Activated CD8-positive, alpha-beta memory T cell treated with anti-CD3 and anti-CD28 coated beads for 48 hours (primary cell): ENCODE results near the gene GRIA4.

Experiments
- DNase-seq, 3 experiments: peaks; one replicate each; pipeline ENCODE4 v3.0.0-alpha.2; 2020; ENCODE audit warnings: low read depth in 2 of 3, low spot score in 2 of 3

The GRIA4 gene

DNA sequence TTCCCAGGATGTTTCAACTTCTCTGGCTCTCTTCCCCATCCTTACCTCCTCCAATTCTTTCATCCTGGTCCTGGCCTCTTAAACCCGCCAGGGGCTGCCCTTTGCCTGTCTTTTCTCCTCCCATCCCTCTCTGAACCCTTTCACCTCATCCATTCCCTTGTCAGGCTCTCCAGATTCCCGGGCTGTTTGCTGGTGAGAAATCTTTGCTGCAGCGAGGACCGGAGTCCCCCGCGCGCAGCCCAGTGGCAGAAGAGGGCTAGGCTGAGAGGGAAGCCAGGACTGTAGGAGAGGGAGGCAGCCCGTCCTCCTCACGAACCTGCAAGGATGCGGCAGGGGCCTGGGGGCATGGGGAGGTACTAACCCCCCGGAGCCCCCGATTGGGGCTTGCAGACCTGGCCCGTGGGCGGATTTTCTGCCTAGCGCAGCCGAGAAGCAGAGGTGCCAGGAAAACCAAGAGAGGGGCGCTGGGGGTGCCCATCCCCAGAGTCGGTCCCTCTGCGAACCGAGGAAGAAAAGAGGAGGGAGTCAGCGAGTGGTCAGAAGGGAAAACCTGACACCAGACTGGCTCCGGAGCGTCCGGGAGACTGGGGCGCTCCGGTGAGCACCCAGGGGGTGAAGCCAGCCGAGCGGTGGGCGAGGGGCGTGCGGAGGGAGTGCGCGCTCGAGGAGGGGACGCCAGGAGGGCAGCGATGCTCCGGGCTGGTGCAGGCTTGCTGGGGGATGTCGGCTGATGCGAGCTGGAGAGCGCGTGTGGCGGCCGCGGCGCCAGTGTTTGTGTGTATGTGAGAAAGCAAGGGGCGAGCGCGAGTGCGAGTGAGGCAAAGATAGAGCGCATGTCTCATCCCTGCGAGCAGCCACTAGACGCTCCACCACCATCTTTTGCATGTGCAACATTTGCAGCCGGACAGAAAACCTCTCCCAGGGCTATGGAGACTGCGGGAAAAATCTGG is at the start of gene GRIA4:
Gene GRIA4, plus strand, starts transcription at position 242 of the 950 bp plus-strand sequence. CDS start 925 bp downstream, outside the sequence.
- DNase-seq, result no peak

DNA sequence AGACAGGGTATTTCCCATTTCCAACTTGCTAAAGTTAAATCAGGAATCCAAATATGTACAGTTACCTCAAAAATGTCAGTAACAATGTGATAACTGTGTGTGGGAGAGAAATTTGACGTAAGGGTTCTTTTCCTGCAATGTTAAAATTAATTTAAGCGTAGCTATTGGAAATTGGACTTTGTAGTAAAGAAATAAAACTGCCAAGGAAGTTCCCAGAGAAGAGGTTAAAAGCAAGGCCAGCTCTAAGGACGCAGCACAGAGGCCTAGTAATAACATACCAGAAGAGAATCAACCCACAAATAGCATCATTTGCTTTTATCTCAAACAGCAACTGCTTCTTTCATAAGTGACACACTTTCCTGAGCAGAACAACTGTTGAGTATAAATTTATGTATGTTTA is 36.8 kb upstream of the GRIA4 start:
- no peak for DNase-seq

DNA sequence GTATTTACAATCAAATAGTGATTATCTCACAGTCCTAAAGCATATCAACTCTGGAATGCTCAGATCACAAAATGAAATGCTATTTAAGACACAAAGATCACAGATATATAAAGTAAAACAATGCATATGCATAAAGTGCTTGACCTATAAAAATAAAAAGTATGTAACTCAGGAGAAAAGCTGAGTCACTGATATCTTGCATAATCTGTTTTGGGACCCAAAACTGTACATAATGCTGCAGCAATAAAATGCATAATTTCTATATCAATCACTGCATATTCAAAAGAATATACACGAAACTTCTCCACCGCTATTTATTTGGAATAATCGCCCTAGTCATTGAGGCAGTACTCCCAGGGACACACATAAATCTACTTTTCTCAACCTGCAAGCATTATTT is 34.9 kb upstream of the GRIA4 start:
- no peak for DNase-seq

DNA sequence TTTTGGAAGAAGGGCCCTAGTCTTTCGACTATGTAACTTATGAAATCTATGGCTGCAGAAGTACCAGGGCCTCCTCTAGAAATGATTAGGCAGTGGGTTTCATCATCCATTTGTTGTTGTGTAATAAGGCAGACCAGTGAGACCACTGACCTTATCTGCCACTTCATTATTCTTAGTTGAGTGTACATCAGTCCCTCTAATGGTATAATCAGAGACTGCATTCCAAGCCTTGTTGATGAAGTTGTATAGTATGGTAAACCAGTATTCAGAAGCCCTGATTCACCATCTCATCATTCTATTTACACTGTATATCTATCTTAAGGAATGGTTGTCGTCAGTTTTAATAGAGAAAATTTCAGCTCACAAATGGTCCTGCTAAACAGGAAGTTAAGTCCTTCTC is 32.2 kb upstream of the GRIA4 start:
- DNase-seq, result no peak

DNA sequence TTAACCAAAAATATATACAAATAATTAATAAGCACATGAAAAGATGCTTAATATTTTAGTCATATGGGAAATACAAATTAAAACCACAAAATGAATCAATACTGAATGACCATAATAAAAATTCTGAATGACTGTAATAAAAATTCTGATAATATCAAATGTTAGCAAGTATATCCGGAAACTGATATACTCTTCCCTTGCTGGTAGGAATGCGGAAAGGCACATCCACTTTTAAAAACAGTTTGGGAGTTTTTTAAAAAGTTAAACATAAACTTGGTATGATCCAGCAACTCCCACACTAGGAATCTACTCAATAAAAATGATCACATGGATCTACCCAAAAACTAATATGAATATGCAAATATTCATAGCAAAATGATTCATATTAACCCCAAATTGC is 30.8 kb upstream of the GRIA4 start:
- DNase-seq, result no peak

DNA sequence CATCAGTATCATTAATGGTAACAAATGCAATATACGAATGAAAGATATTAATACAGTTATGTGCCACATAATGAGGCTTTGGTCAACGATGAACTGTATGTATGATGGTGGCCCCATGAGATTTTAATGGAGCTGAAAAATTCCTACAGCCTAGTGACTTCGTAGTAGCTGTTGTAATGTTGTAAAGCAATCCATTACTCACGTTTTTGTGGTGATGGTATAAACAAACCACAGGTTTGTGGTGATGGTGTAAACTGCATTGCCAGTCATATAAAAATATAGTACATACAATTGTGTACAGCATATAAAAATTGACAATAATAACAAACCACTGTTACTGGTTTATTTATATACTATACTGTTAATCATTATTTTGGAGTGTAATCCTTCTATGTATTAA is 27.4 kb upstream of the GRIA4 start:
- no peak for DNase-seq

DNA sequence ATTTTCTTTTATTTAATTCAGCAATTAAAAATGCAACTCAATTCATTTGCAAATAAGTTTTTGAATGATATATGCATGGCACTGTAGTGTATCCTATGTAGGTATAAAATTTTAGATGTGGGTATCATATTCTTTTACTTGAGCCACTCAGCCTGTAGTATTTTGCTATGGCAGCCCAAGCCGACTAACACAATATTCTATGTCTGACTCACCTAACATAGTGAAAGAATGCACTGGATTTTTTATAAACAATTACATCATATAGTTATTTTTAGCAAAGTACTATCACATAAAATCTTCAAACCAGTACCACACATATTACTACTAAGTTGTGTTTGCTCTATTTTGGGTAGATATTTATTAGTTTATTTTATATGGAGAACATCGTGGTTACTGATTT is 21.9 kb upstream of the GRIA4 start:
- no peak for DNase-seq

DNA sequence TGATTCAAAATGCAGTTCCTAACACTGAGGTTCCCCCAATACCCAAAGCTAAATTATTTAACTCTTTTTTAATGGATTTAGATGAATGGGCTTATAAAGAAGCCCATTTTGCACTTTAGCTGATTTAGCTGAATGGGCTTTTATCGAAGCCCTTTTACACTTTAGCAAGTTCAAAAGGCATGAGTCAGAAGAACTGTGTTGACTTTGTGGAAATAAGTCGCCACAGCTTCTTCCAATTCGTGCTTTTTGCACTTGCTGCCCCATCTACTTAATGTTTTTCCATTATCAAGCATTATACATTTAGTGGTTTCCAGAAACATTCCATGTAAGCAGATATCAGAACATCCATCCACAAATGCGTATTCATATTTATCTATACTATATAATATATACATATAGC is 20.5 kb upstream of the GRIA4 start:
- no peak for DNase-seq

DNA sequence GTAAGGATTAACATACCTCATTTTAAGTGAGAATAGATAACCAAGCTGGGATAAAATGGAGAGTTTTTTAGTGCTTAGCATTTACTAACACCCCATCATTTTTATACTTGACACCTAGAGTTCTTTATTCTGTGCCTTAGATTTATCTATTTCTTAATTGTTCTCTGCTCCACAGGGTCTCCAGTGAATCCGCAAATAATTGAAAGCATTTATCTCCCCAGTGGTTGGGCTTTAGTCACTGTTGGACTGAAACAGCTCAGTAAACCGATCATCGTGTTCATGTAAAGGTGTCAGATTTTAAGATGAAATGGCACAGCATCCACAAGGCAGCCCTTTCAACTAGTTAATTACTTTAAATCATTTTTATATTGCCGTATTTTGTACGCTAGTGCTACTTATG is 17.8 kb upstream of the GRIA4 start:
- no peak for DNase-seq

DNA sequence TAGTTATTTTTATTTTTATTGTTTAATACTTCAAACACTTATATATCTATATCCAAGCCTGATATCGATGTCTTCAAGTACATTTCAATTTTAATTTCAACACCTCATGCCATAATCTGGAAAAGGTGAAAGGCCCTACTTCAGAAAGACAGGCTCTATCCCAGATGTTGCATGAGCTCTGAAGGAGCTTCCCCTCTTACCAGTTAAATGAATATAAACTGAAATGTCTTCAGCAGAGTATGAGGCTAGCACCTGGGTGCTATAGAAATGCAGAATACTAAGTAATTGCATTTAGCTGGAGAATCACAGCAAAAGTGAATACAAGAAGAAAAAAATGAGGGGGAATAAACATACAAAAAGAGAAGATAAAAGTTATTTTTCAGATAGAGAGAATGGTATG is 11.5 kb upstream of the GRIA4 start:
- DNase-seq, result no peak

DNA sequence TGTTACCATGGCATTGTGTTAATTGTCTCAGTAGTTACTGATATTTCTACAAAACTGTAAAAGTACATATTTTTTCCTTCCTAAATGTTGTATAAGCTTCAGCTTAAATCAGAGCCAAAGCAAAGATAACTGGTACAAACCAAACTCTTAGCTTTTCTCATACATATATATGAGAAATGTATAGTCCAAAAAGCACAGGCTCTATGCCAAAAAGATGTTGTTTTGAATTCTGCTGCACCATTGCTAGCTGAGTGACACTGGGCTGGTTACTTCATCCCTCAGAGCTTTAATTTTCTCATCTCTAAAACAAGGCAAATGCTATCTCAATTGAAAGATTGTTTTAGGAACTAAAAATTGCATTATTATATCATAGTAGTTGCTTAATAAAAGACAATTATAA is 6.7 kb upstream of the GRIA4 start:
- no peak for DNase-seq

DNA sequence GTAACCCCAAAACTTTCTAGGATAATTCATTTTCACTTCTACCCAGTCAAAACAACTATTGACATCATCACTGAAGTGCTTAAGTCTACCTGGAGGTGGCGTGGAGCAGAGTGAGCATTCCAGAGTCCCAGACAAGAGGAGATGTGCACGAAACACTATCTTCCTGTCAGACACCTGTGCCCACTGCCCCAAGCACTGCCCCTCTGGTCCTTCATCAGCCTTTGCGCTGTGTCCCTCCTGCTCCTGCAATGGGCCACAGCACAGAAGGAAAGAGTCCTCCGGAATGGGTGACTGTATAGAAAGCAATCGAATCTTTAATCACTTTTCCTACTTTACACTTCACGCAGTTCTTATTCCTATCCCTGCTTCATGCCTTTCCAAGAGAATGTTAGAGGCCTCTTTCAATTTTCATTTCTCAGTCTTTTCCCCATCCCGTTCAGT is 512 bp upstream of the GRIA4 start:
- DNase-seq, result no peak

DNA sequence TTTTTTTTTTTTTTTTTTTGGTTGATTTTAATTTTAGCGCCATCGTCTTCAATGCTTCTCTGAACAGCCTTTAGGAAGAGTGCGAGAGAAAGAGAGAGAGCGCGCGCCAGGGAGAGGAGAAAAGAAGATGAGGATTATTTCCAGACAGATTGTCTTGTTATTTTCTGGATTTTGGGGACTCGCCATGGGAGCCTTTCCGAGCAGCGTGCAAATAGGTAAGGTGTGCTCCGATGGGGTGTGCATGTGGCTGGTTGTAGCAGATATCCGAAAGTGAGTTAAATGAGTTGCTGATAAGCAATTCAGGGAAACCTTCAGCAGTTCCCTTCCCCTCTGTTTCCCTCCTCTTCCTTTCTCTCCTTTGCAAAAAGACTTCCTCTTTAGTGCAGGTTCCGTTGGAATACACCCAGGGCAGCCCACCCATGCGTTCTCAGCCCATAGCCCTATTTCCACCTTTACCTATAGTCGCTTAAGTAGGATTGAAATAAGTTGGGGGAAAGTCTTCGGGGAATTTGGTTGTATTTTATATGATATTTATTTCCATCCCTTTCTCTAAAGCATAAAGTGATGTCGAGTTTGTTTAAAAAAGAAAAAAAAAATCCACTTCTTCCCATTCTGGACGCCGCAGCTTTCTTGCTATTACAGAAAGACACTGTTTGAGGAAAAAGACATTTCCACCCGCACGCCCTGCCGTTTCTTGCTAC is 1.1 kb downstream of the GRIA4 start:
- no peak for DNase-seq

DNA sequence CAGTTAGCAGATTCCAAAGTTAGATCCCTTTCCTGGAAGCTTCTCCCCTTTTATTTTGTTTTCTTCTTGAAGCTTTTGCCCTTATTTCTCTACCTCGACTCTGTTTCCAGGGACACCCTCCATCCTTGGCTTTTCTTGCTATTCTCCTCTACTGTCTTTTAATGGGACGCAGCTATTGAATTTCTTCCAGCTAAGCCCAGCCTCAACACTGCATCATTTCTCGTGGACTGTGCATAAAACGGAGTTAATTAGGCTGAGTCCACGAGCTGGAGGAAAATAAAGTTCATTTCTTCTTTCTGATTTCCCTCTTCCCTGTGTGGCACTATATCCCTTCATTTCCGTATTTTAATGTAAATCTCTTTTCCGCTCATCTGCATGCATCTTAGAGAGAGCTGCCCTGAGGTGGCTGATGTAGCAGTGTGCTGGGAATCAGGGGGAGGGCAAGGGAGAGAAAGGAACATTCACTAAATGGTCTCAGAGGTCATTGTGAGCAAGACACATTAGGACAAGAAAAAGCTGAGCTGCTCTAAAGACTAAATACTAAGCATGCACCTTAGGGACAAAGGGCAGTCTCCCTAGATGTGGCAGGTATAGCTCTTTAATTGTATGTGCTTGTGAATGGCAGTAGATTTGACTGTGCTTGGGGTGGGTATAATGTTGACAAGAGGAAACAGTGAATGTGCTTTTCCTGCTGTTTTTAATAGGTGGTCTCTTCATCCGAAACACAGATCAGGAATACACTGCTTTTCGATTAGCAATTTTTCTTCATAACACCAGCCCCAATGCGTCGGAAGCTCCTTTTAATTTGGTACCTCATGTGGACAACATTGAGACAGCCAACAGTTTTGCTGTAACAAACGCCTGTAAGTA is 1.9 kb downstream of the GRIA4 start:
- DNase-seq, result no peak

DNA sequence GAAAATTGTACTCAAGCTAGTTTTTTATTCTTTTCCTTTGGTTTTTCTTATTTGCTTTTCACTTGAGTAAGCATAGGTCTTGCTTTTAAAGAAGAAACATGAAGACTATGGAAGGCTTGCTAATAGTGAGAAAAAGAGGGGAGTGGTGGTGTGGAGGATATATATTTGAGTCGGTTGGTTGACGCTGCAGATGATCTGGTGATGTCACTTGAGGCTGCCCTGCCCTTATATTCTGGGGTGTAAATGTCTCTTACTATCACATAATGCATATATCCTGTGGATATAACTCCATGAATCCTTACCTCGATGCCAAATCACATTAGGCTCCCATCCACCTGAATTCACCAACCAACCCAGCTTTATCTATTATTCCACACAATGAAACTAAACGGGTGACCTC is 2.9 kb downstream of the GRIA4 start:
- DNase-seq, result no peak

DNA sequence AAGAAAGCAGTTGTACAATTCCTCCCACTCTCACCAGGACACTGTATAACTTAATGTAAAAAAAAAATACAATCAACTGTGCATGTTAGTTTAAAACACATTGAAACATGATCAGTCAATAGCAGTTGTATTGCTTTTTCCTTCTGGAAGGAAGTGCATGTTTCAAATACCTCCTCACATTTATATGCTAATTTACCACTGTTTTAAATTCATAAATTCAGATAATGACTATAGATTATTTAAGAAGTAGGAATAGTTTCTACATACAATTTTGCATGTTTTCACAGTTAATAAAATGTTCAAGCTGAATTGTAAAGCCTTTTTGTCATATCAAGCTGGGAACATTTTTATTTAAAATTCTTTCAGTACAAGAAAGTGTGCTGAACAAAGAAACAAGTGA is 3.3 kb downstream of the GRIA4 start:
- DNase-seq, result no peak

DNA sequence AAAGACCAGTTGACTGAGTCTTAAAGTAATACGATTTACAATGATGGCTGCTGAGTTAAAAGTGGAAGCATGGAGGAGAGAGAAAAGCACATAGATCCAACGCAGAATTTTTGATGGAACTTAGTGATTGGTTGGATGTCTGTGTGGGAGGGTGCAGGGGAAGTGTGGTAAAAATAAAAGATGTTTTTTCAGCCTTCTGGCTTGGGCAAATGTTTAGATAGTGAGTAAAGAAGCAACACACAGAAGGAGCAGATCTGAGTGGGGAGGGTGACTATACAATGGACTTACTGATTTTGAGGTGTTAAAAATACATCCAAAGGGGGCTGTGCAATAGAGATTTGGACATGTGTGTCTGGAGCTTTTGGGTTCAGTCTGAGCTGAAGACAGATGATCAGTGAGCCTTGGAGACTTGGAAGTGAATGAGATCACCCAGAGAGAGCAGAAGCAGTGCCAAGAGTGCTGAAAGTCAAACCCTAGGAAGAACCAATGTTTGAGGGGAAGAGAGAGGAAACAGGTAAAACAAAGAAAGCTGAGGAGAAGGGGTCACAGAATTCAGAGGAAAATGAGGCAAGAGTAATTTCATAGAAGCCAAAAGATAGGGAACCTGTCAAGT is 8.6 kb downstream of the GRIA4 start:
- DNase-seq, result no peak

DNA sequence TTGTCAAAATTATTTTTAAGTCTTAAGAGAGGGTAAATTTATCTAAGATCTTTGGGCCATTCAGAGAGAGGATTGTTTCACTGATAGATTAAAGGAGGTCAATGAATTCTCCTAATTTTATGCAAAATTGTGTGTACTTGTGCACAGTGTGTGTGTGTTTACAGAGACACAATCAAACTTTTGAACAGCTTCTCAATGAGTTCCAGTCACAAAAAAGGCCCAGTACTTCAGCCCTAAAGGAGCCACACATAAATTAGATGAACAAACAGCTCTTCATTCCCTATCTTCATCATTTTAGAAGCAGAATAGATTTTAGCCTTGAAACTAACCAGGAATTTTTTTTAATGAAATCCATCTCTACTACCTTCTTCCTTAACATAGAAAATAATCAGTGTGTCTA is 9.7 kb downstream of the GRIA4 start:
- no peak for DNase-seq

DNA sequence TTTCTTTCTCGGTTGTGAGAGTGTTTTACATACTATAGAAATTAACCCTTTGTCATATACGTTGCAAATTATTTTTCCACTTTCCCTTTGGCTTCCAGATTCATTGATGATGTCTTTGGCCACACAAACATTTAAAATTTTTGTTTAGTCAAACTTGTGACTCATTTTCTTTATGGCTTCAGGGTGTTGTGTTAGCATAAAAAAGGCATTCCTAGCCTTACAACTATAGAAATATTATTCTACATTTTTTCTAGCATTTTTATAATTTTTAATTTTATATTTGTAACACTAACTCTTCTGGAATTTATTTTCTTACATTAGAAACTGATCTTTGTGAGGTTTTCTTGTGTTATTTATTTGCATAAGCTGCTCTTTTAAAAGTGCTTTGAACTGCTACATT is 12.1 kb downstream of the GRIA4 start:
- DNase-seq, result no peak

DNA sequence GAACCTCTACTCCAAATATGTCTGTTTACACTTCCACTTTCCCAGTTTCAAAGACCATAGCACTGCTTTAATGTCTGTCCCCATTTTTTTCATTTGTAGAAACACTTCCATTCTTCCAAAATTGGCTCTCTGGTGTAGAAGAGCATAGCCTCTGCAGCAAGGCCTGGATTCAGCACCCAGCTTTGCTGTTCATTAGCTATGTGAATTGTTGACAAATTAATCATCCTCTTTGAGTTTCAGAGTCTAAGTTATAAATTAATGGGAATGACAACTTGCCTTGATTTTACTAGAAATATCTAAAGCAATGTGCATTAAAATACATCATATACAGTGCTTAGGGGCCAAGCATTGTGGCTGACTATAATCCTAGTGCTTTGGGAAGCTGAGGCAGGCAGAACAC is 22.4 kb downstream of the GRIA4 start:
- DNase-seq, result no peak

DNA sequence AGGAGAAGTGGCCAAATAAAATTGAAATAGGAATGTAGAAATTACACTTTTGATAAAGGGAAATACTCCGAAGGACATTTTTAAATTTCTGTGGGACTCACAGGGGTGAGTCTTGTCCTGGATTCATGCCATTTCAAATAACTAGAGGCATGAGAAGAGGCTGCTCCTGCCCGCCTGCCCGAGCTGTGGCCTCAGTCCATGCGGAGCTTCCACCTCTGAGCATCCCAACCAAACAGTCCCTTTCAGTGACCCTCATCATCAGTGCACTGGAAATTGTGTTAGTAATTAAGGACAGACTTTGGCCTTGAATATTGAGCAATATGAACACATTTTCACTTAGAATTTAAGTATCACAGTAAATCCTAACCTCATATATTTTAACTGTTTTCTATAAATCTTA is 25.6 kb downstream of the GRIA4 start:
- no peak for DNase-seq
